Trophoblast cell (in vitro differentiated cells and primary cell): ENCODE measurements around the gene PIAS4.

Source experiments
- DNase-seq, 2 donors: peaks; one replicate each; pipeline ENCODE4 v3.0.0-alpha.2; 2016
- H2AFZ ChIP-seq: 2 replicates; pipeline ENCODE4 v1.6.1; 2013; ENCODE audit warnings: low read length, moderate library complexity, mild to moderate bottlenecking; ENCODE audit not compliant: insufficient read depth, poor library complexity
- H2AK5ac ChIP-seq: 2 replicates; pipeline ENCODE4 v1.6.1; 2013; ENCODE audit warnings: mild to moderate bottlenecking, low read length
- H2BK120ac ChIP-seq: 2 replicates; pipeline ENCODE4 v1.6.1; 2013; ENCODE audit warnings: low read length, mild to moderate bottlenecking, moderate library complexity; ENCODE audit not compliant: insufficient read depth, poor library complexity
- H2BK12ac ChIP-seq: 2 replicates; pipeline ENCODE4 v1.6.1; 2013; ENCODE audit warnings: mild to moderate bottlenecking, low read length, moderate library complexity
- H2BK5ac ChIP-seq: 2 replicates; pipeline ENCODE4 v1.6.1; 2013; ENCODE audit warnings: low read length, low read depth, moderate library complexity, mild to moderate bottlenecking; ENCODE audit not compliant: poor library complexity
- H3K14ac ChIP-seq: 2 replicates; pipeline ENCODE4 v1.6.1; 2013; ENCODE audit warnings: mild to moderate bottlenecking, low read length
- H3K18ac ChIP-seq: 2 replicates; pipeline ENCODE4 v1.6.1; 2013; ENCODE audit warnings: mild to moderate bottlenecking, low read length
- H3K23ac ChIP-seq: 2 replicates; pipeline ENCODE4 v1.6.1; 2013; ENCODE audit warnings: low read length
- H3K27ac ChIP-seq: 2 replicates; pipeline ENCODE4 v1.5.1; 2013; ENCODE audit warnings: low read depth, mild to moderate bottlenecking, inconsistent platforms, low read length, moderate library complexity
- H3K27me3 ChIP-seq: 2 replicates; pipeline ENCODE4 v1.6.1; 2013; ENCODE audit warnings: inconsistent platforms, mild to moderate bottlenecking, low read length, moderate library complexity; ENCODE audit not compliant: insufficient read depth
- H3K36me3 ChIP-seq, 2 experiments: 1 replicate in 1 of 2; 2 replicates in 1 of 2; pipeline ENCODE4 v1.6.1; 2013; ENCODE audit warnings: low read length in 2 of 2, mild to moderate bottlenecking in 2 of 2, moderate library complexity in 1 of 2; ENCODE audit not compliant: insufficient read depth in 2 of 2, control insufficient read depth in 1 of 2
- H3K4ac ChIP-seq: 2 replicates; pipeline ENCODE4 v1.6.1; 2013; ENCODE audit warnings: low read depth, mild to moderate bottlenecking, low read length, moderate library complexity
- H3K4me1 ChIP-seq, 2 experiments: 1 replicate in 1 of 2; 2 replicates in 1 of 2; pipeline ENCODE4 v1.6.1; 2013; ENCODE audit warnings: low read length in 2 of 2, mild to moderate bottlenecking in 2 of 2, moderate library complexity in 1 of 2; ENCODE audit not compliant: insufficient read depth in 2 of 2, control insufficient read depth in 1 of 2
- H3K4me2 ChIP-seq: 2 replicates; pipeline ENCODE4 v1.6.1; 2013; ENCODE audit warnings: inconsistent platforms, mild to moderate bottlenecking, low read length, moderate library complexity
- H3K4me3 ChIP-seq: 2 replicates; pipeline ENCODE4 v1.5.1; 2013; ENCODE audit warnings: mild to moderate bottlenecking, low read depth, low read length, inconsistent platforms
- H3K79me1 ChIP-seq: one replicate; pipeline ENCODE4 v1.6.1; 2013; ENCODE audit warnings: low read length
- H3K79me2 ChIP-seq: 2 replicates; pipeline ENCODE4 v1.6.1; 2013; ENCODE audit warnings: low read length, mild to moderate bottlenecking; ENCODE audit not compliant: control insufficient read depth, insufficient read depth, poor library complexity
- H3K9ac ChIP-seq: 2 replicates; pipeline ENCODE4 v1.6.1; 2013; ENCODE audit warnings: mild to moderate bottlenecking, low read length
- H3K9me3 ChIP-seq: 2 replicates; pipeline ENCODE4 v1.6.1; 2013; ENCODE audit warnings: low read depth, mild to moderate bottlenecking, control low read depth, inconsistent platforms, low read length; ENCODE audit not compliant: insufficient read depth
- H4K12ac ChIP-seq: 2 replicates; pipeline ENCODE4 v1.6.1; 2013; ENCODE audit warnings: low read depth, mild to moderate bottlenecking, low read length, moderate library complexity
- H4K8ac ChIP-seq: 2 replicates; pipeline ENCODE4 v1.6.1; 2013; ENCODE audit warnings: low read depth, mild to moderate bottlenecking, low read length, moderate library complexity
- H4K91ac ChIP-seq: one replicate; pipeline ENCODE4 v1.6.1; 2013; ENCODE audit warnings: low read depth, mild to moderate bottlenecking, low read length, moderate library complexity
- WGBS: extraction: QIAGEN DNeasy Blood & Tissue Kit; methylation state at CpG from one replicate; pipeline ENCODE4 v1.1.7; 2013; ENCODE audit warnings: missing lambda C conversion rate; ENCODE audit not compliant: insufficient read length, insufficient coverage; ENCODE audit errors: extremely low coverage; 5-methylcytosine and 5-hydroxymethylcytosine counted together

The PIAS4 gene

GRCh38 chr19:4018140-4018613 is 10.6 kb downstream of the PIAS4 start:
- H3K27me3 ChIP-seq = no peaks in the 10 kb centered on the region

DNA sequence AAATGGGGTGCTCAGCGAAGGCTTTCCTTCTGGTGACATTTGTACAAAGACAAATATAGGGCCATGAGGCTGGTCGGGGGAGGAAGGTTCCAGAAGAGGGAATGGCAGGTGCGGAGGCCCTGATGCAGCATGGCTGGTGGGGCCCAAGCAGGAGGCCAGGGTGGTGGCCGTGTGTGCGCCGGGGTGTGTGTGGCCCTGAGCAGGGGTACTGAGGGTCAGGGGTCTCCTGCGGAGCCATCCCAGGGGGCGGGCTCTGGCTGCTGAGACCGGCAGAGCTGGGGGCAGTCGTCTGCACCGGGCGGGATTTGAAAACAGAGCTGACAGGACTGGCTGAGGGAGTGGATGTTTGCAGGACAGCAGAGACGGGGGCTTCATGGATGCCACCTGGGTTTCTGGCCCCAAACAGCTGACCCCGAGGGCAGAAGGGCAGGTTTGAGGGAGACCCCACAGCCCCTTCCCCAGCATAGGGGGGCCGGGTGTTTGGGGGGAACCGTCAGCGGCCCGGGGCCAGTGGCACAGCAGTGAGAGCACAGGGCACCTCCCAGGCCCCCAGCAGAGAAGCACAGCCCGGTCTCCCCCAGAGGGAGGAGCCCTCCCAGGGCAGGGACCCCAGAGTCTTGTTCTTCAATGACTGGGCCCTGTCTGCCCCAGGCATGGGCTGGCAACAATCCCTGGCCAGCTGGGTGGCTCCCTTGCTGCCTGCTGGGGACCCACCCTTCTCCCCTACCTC is 11.4 kb downstream of the PIAS4 start:
- Histone ChIP-seq H2BK12ac (no peak overlapping the region), H3K4me3 (no peak overlapping the region), H2AK5ac (no peak overlapping the region), H3K4me2 (no peak overlapping the region), H3K79me2 (peaks cover 11% of the 10 kb centered on the region), H2AFZ (no peak overlapping the region), H2BK120ac (no peak overlapping the region), H3K18ac (peak overlapping the region; percentile 19), H4K8ac (no peak overlapping the region), H3K27ac (no peak overlapping the region), H3K4ac (peak overlapping the region; percentile 55), H3K36me3 (peaks cover 29 to 35% of the 10 kb centered on the region in 2 experiments), H3K27me3 (no peaks in the 10 kb centered on the region), H3K9me3 (no peaks in the 10 kb centered on the region), H2BK5ac (no peak overlapping the region), H3K23ac (no peak overlapping the region), H3K4me1 (peaks cover 28 to 39% of the 10 kb centered on the region in 2 experiments), H4K12ac (no peak overlapping the region), H3K79me1 (peaks cover 16% of the 10 kb centered on the region), H3K14ac (no peak overlapping the region), H4K91ac (no peak overlapping the region), H3K9ac (no peak overlapping the region)
- no CpG with 5 or more reads among the region's 19 CpGs for WGBS
- no peak for DNase-seq

More at GRCh38 chr19:4018140-4018613, 10.6 kb downstream of the PIAS4 start:
- no peak overlapping the region for H2BK12ac ChIP-seq
- H2AK5ac ChIP-seq = no peak overlapping the region
- H3K79me1 ChIP-seq = peaks cover 16% of the 10 kb centered on the region
- no peak overlapping the region for H3K23ac ChIP-seq
- no peaks in the 10 kb centered on the region for H3K9me3 ChIP-seq
- H3K4ac ChIP-seq = no peak overlapping the region
- no peak for DNase-seq
- H4K91ac ChIP-seq = no peak overlapping the region
- H3K4me2 ChIP-seq = no peak overlapping the region
- no peak overlapping the region for H4K8ac ChIP-seq
- no peak overlapping the region for H3K27ac ChIP-seq
- H3K4me1 ChIP-seq = peaks cover 28 to 35% of the 10 kb centered on the region in 2 experiments
- H3K14ac ChIP-seq = no peak overlapping the region
- H3K4me3 ChIP-seq = no peak overlapping the region
- WGBS = no CpG with 5 or more reads among the region's 22 CpGs
- no peak overlapping the region for H2BK5ac ChIP-seq
- no peak overlapping the region for H3K18ac ChIP-seq
- no peak overlapping the region for H2AFZ ChIP-seq
- peak overlapping the region; percentile 23 for H3K9ac ChIP-seq
- H3K36me3 ChIP-seq = peaks cover 33 to 37% of the 10 kb centered on the region in 2 experiments
- H4K12ac ChIP-seq = no peak overlapping the region
- H2BK120ac ChIP-seq = no peak overlapping the region
- H3K79me2 ChIP-seq = peaks cover 11% of the 10 kb centered on the region

- H2BK120ac ChIP-seq = no peak overlapping the region
- no CpG with 5 or more reads among the region's 17 CpGs for WGBS
- no peak overlapping the region for H2AK5ac ChIP-seq
Observed at GRCh38 chr19:4019578-4019977, 12.0 kb downstream of the PIAS4 start.

GRCh38 chr19:4023600-4024398 is 16.3 kb downstream of the PIAS4 start:
- no peak for DNase-seq
- Histone ChIP-seq H2BK120ac (no peak overlapping the region), H2BK5ac (no peak overlapping the region), H4K12ac (no peak overlapping the region), H2AK5ac (no peak overlapping the region), H3K14ac (no peak overlapping the region), H3K9ac (no peak overlapping the region), H4K91ac (no peak overlapping the region), H3K4me1 (peaks cover 2 to 15% of the 10 kb centered on the region in 2 experiments), H3K9me3 (peaks cover 5% of the 10 kb centered on the region), H2AFZ (no peak overlapping the region), H3K79me2 (peaks cover 4% of the 10 kb centered on the region), H3K27me3 (no peaks in the 10 kb centered on the region), H3K4me3 (no peak overlapping the region), H3K4ac (no peak overlapping the region), H3K27ac (no peak overlapping the region), H3K4me2 (no peak overlapping the region), H3K18ac (no peak overlapping the region), H4K8ac (no peak overlapping the region), H3K23ac (no peak overlapping the region), H3K79me1 (peaks cover 3% of the 10 kb centered on the region), H2BK12ac (peak overlapping the region; percentile 8), H3K36me3 (peaks cover 36 to 48% of the 10 kb centered on the region in 2 experiments)
- no CpG with 5 or more reads among the region's 34 CpGs for WGBS

More at GRCh38 chr19:4019578-4019977, 12.0 kb downstream of the PIAS4 start:
- Histone ChIP-seq H3K18ac (peak overlapping the region; percentile 19), H4K12ac (no peak overlapping the region), H3K9ac (no peak overlapping the region), H4K8ac (no peak overlapping the region), H3K4me3 (no peak overlapping the region), H3K14ac (no peak overlapping the region), H3K4me1 (peaks cover 22 to 35% of the 10 kb centered on the region in 2 experiments), H3K79me1 (peaks cover 16% of the 10 kb centered on the region), H3K23ac (no peak overlapping the region), H3K36me3 (peaks cover 29 to 35% of the 10 kb centered on the region in 2 experiments), H2AFZ (no peak overlapping the region), H3K4ac (peak overlapping the region; percentile 55), H3K4me2 (no peak overlapping the region), H3K27me3 (no peaks in the 10 kb centered on the region), H2BK12ac (no peak overlapping the region), H3K9me3 (peaks cover 3% of the 10 kb centered on the region), H2BK5ac (no peak overlapping the region), H3K27ac (no peak overlapping the region), H4K91ac (no peak overlapping the region), H3K79me2 (peaks cover 11% of the 10 kb centered on the region)
- no peak for DNase-seq
